ENCODE measurements around the gene MEPCE. TPM values are rescaled to one million over a fixed set of nuclear protein-coding genes. Genes with fewer than 3 reads are reported as not detected.
"Not testable (repeated sequence)": the region's sequence is repeated elsewhere in the genome, so short reads cannot be mapped to it uniquely, and the experiment has no call there.

The MEPCE gene
- total and polyA plus RNA-seq, 2 experiments from 2014 or later, result 8.0 to 24.2 TPM

GRCh38 chr7:100449190-100449795, 19.7 kb downstream of the MEPCE start:
- H3K9me3 ChIP-seq (ENCODE audit: low read depth), result no peaks in the 10 kb centered on the region
- peaks cover 5% of the 10 kb centered on the region; the same call in 1 of the 2 replicates for H3F3A ChIP-seq (ENCODE audit: insufficient read depth)
- no peaks in the 10 kb centered on the region for H3K36me3 ChIP-seq (ENCODE audit: low read depth)
- 80 to 85% methylated on average over 13 of the region's 13 CpGs for WGBS, 2 experiments (ENCODE audit: low coverage in 1 of 2, low lambda C conversion rate in 2 of 2, missing lambda C conversion rate in 2 of 2)
- no peak overlapping the region for H2AFZ ChIP-seq
- no peak overlapping the region for H3K27ac ChIP-seq
- DNase-seq, result no peak
- no peak overlapping the region for H3K4me3 ChIP-seq
- in situ Hi-C loops (cut with MboI), result no loop called here
- no peaks in the 10 kb centered on the region for H4K20me1 ChIP-seq (ENCODE audit: insufficient read depth)
- H3K79me2 ChIP-seq (ENCODE audit: insufficient read depth), result no peaks in the 10 kb centered on the region
- no peak overlapping the region for H3K4me2 ChIP-seq (ENCODE audit: unreplicated experiment)
- TF ChIP-seq EZH2phosphoT487 (IDR thresholded peaks at IDR 0.05; ENCODE audit: insufficient read depth, low read depth) (no peak), EZH2 (IDR thresholded peaks at IDR 0.05; ENCODE audit: insufficient read depth, poor library complexity, severe bottlenecking) (no peak)
- peaks cover 16% of the 10 kb centered on the region for H3K4me1 ChIP-seq (ENCODE audit: insufficient read depth)
- H3K9ac ChIP-seq, result no peak overlapping the region
- H3K9me2 ChIP-seq (ENCODE audit: insufficient read depth), result no peaks in the 10 kb centered on the region
- H3K27me3 ChIP-seq (replicated peaks; ENCODE audit: insufficient read depth), result no peaks in the 10 kb centered on the region

- WGBS, 2 experiments (ENCODE audit: low coverage in 1 of 2, low lambda C conversion rate in 2 of 2, missing lambda C conversion rate in 2 of 2), result 66 to 70% methylated on average over 3 of the region's 3 CpGs
- H4K20me1 ChIP-seq (ENCODE audit: insufficient read depth), result no peaks in the 10 kb centered on the region
- no peaks in the 10 kb centered on the region for H3K79me2 ChIP-seq (ENCODE audit: insufficient read depth)
- no peaks in the 10 kb centered on the region for H3F3A ChIP-seq (ENCODE audit: insufficient read depth)
- DNase-seq, result no peak
- in situ Hi-C loops (cut with MboI), result loop anchor here (25.0 kb wide), 1 partner anchor 410 kb away; the partner anchor contains the start of genes SLC12A9 and TRIP6
- H3K9ac ChIP-seq, result no peak overlapping the region
- no peaks in the 10 kb centered on the region for H3K9me3 ChIP-seq (ENCODE audit: low read depth)
- no peak overlapping the region for H3K4me2 ChIP-seq (ENCODE audit: unreplicated experiment)
- no peak for TF ChIP-seq EZH2phosphoT487 (IDR thresholded peaks at IDR 0.05; ENCODE audit: insufficient read depth, low read depth)
- no peak for TF ChIP-seq EZH2 (IDR thresholded peaks at IDR 0.05; ENCODE audit: insufficient read depth, poor library complexity, severe bottlenecking)
- no peaks in the 10 kb centered on the region for H3K9me2 ChIP-seq (ENCODE audit: insufficient read depth)
- no peaks in the 10 kb centered on the region for H3K4me1 ChIP-seq (ENCODE audit: insufficient read depth)
- H3K4me3 ChIP-seq, result no peak overlapping the region
- no peak overlapping the region for H3K27ac ChIP-seq
- no peak overlapping the region for H2AFZ ChIP-seq
- no peaks in the 10 kb centered on the region for H3K36me3 ChIP-seq (ENCODE audit: low read depth)
- H3K27me3 ChIP-seq (replicated peaks; ENCODE audit: insufficient read depth), result no peaks in the 10 kb centered on the region
Observed at GRCh38 chr7:100452513-100452912, 22.9 kb downstream of the MEPCE start.

GRCh38 chr7:100453854-100454253, 24.2 kb downstream of the MEPCE start:
- H3K79me2 ChIP-seq (ENCODE audit: insufficient read depth); H3K9me3 ChIP-seq (ENCODE audit: low read depth); DNase-seq; H3K9me2 ChIP-seq (ENCODE audit: insufficient read depth); H3K4me3 ChIP-seq; H3K27ac ChIP-seq; H3K36me3 ChIP-seq (ENCODE audit: low read depth); H3K4me2 ChIP-seq (ENCODE audit: unreplicated experiment); H3K4me1 ChIP-seq (ENCODE audit: insufficient read depth); H3F3A ChIP-seq (ENCODE audit: insufficient read depth); H3K9ac ChIP-seq; H3K27me3 ChIP-seq (replicated peaks; ENCODE audit: insufficient read depth); H2AFZ ChIP-seq; H4K20me1 ChIP-seq (ENCODE audit: insufficient read depth): not testable (repeated sequence)
- in situ Hi-C loops (cut with MboI), result loop anchor here (25.0 kb wide), 1 partner anchor 408 kb away; the partner anchor contains the start of genes SLC12A9 and TRIP6
- 86 to 90% methylated on average over 8 of the region's 8 CpGs for WGBS, 2 experiments (ENCODE audit: low coverage in 1 of 2, low lambda C conversion rate in 2 of 2, missing lambda C conversion rate in 2 of 2)

GRCh38 chr7:100455206-100455605, 25.6 kb downstream of the MEPCE start:
- WGBS, 2 experiments (ENCODE audit: low coverage in 1 of 2, low lambda C conversion rate in 2 of 2, missing lambda C conversion rate in 2 of 2), result 50 to 55% methylated on average over 3 of the region's 3 CpGs
- Histone ChIP-seq H3K4me3 (no peak overlapping the region), H3K27me3 (replicated peaks; ENCODE audit: insufficient read depth) (no peaks in the 10 kb centered on the region), H3K27ac (no peak overlapping the region), H3K9me3 (ENCODE audit: low read depth) (no peaks in the 10 kb centered on the region), H2AFZ (no peak overlapping the region), H4K20me1 (ENCODE audit: insufficient read depth) (no peaks in the 10 kb centered on the region), H3F3A (ENCODE audit: insufficient read depth) (no peaks in the 10 kb centered on the region), H3K4me2 (ENCODE audit: unreplicated experiment) (no peak overlapping the region), H3K9me2 (ENCODE audit: insufficient read depth) (no peaks in the 10 kb centered on the region), H3K79me2 (ENCODE audit: insufficient read depth) (no peaks in the 10 kb centered on the region), H3K4me1 (ENCODE audit: insufficient read depth) (no peaks in the 10 kb centered on the region), H3K36me3 (ENCODE audit: low read depth) (no peaks in the 10 kb centered on the region), H3K9ac (no peak overlapping the region)
- TF ChIP-seq EZH2phosphoT487 (IDR thresholded peaks at IDR 0.05; ENCODE audit: insufficient read depth, low read depth) (no peak), EZH2 (IDR thresholded peaks at IDR 0.05; ENCODE audit: insufficient read depth, poor library complexity, severe bottlenecking) (no peak)
- in situ Hi-C loops (cut with MboI), result loop anchor here (25.0 kb wide), 1 partner anchor 407 kb away; the partner anchor contains the start of genes SLC12A9 and TRIP6
- DNase-seq, result no peak

Data from GM23248 (cell line).